Stomach (tissue), 9 donors: ENCODE results near the gene GREB1. TPM values are rescaled to one million over a fixed set of nuclear protein-coding genes. Genes with fewer than 3 reads are reported as not detected.

Source experiments
- DNase-seq, 2 donors: peaks; one replicate each; pipeline versions ENCODE4 v3.0.0 to v3.0.0-alpha.2; 2013 to 2019
- H3K27ac ChIP-seq, 5 donors: fragments of 200-600 bp in 4 of 5; sonication (generic) in 4 of 5; one replicate each; pipeline ENCODE4 v1.5.1; 2013 to 2019; ENCODE audit warnings: mild to moderate bottlenecking in 1 of 5, moderate library complexity in 1 of 5
- H3K27me3 ChIP-seq, 3 donors: fragments of 200-600 bp; sonication (generic); one replicate each; pipeline ENCODE4 v1.5.1; 2017 to 2019; ENCODE audit warnings: mixed run types in 1 of 3
- H3K36me3 ChIP-seq, 4 donors: fragments of 200-600 bp; sonication (generic); 1 replicate in 3 of 4; 2 replicates in 1 of 4; pipeline ENCODE4 v1.5.1; 2016 to 2019
- H3K4me1 ChIP-seq, 4 donors: fragments of 200-600 bp; sonication (generic); one replicate each; pipeline ENCODE4 v1.5.1; 2016 to 2019
- H3K4me3 ChIP-seq, 4 donors: fragments of 200-600 bp; sonication (generic) in 3 of 4; one replicate each; pipeline ENCODE4 v1.5.1; 2016 to 2019; ENCODE audit warnings: mild to moderate bottlenecking in 1 of 4
- H3K9me3 ChIP-seq, 4 donors: fragments of 200-600 bp; sonication (generic); one replicate each; pipeline ENCODE4 v1.5.1; 2016 to 2019
- EP300 ChIP-seq: sonication (generic); formaldehyde crosslinking; IDR thresholded peaks from one replicate; pipeline ENCODE4 v1.6.1; 2017; ENCODE audit warnings: antibody characterized with exemption
- POLR2A ChIP-seq, 4 donors: fragments of 450-650 bp; IDR thresholded peaks; one replicate each; pipeline ENCODE4 v1.6.1; 2016; ENCODE audit warnings: antibody characterized with exemption in 4 of 4, control low read depth in 2 of 4, mild to moderate bottlenecking in 1 of 4, moderate library complexity in 1 of 4
- POLR2AphosphoS5 ChIP-seq, 3 donors: sonication (generic); formaldehyde crosslinking; IDR thresholded peaks; one replicate each; pipeline ENCODE4 v1.6.1; 2016; ENCODE audit warnings: antibody characterized with exemption in 3 of 3
- WGBS, 5 donors: extraction: QIAGEN DNeasy Blood & Tissue Kit in 3 of 5; methylation state at CpG; one replicate each; pipeline versions ENCODE4 v1.1.5 to v1.1.7; 2013 to 2018; 5-methylcytosine and 5-hydroxymethylcytosine counted together
- intact Hi-C: fragments of 100-400 bp; cut with DNase I; formaldehyde crosslinking; loops from one replicate; pipeline ENCODE4 v1.15.1; 2023; ENCODE audit warnings: low total_unique reads
- polyA plus RNA-seq, 3 donors: library from polyadenylated mRNA; stranded (reverse); fragments of 200-250 nt; gene quantifications; one replicate each; pipeline ENCODE4 v1.2.3, GENCODE V29; 2013
- total RNA-seq, 5 donors: library from RNA; depleted of rRNA; stranded (reverse); fragments of >200 nt; gene quantifications; one replicate each; pipeline versions ENCODE4 v1.1.0 to v1.2.3, GENCODE V29; 2014 to 2016
- TF ChIP-seq, protein P1 (sequence below), 7 experiments: fragments of 450-650 bp in 4 of 7; fragments of 200-600 bp in 3 of 7; sonication (generic) in 3 of 7; IDR thresholded peaks; one replicate each; pipeline ENCODE4 v1.5.1; 2016 to 2019; ENCODE audit warnings: antibody characterized with exemption in 7 of 7, control low read depth in 2 of 7, mild to moderate bottlenecking in 1 of 7
- donor health status: healthy with polysubstance abuse.
- donor health status: Bipolar disorder and iron deficiency.
- donor health status: healthy.

GREB1 gene
- total and polyA plus RNA-seq, 8 donors: 0.88 to 37.9 (median 3.6) TPM

DNA sequence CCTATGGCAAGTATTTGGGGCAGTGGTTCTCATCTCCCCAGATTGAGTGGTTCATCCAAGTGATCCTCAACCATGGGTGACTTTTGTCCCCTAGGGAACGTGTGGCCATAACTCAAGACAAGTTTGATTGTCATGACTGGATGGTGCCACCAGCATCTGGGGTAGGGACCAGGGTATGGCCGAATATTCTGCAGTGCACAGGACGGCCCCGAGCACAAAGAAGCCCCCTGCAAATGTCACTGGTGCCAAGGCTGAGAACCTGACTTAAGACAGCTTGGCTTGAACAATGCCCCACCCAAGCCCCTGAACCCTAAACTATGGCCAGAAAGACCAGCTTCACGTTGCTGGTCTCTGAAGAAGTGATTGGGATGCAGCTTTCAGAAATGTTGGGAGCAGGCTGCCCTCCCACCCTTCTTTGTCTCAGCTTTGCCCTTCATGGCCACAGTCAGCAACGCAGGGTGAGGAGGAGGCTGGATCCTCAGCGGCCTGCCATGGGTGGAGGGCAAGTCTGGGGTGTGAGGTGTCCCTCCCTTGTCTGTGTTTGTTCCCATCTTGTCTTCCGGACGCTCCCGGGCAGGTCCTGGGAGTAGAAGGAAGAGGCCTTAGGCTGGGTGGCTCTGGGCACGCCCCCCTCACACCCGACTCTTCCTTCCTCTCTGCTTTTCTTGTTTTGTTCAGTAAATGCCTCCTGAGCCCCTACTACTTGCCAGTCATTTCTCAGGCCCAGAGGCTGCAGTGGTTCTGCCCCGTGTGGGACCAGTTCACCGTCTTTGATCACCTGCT lies 43.4 kb downstream of the GREB1 start:
- 81 to 85% (median 82%) methylated on average over 12 to 14 of the region's 14 CpGs for WGBS, 5 donors
- Histone ChIP-seq H3K36me3 (no peaks in the 10 kb centered on the region), H3K4me1 (peaks cover 0 to 20% (median 4%) of the 10 kb centered on the region in 4 donors), H3K4me3 (no peak overlapping the region), H3K27ac (no peak overlapping the region), H3K27me3 (no peaks in the 10 kb centered on the region), H3K9me3 (no peaks in the 10 kb centered on the region)
- intact Hi-C loops: no loop called here
- no peak for DNase-seq
- TF ChIP-seq POLR2AphosphoS5 (IDR thresholded peaks at IDR 0.05) (no peak), POLR2A (IDR thresholded peaks at IDR 0.05) (no peak), EP300 (no peak)
- TF ChIP-seq, protein P1, sequence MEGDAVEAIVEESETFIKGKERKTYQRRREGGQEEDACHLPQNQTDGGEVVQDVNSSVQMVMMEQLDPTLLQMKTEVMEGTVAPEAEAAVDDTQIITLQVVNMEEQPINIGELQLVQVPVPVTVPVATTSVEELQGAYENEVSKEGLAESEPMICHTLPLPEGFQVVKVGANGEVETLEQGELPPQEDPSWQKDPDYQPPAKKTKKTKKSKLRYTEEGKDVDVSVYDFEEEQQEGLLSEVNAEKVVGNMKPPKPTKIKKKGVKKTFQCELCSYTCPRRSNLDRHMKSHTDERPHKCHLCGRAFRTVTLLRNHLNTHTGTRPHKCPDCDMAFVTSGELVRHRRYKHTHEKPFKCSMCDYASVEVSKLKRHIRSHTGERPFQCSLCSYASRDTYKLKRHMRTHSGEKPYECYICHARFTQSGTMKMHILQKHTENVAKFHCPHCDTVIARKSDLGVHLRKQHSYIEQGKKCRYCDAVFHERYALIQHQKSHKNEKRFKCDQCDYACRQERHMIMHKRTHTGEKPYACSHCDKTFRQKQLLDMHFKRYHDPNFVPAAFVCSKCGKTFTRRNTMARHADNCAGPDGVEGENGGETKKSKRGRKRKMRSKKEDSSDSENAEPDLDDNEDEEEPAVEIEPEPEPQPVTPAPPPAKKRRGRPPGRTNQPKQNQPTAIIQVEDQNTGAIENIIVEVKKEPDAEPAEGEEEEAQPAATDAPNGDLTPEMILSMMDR (IDR thresholded peaks at IDR 0.05): no peak

DNA sequence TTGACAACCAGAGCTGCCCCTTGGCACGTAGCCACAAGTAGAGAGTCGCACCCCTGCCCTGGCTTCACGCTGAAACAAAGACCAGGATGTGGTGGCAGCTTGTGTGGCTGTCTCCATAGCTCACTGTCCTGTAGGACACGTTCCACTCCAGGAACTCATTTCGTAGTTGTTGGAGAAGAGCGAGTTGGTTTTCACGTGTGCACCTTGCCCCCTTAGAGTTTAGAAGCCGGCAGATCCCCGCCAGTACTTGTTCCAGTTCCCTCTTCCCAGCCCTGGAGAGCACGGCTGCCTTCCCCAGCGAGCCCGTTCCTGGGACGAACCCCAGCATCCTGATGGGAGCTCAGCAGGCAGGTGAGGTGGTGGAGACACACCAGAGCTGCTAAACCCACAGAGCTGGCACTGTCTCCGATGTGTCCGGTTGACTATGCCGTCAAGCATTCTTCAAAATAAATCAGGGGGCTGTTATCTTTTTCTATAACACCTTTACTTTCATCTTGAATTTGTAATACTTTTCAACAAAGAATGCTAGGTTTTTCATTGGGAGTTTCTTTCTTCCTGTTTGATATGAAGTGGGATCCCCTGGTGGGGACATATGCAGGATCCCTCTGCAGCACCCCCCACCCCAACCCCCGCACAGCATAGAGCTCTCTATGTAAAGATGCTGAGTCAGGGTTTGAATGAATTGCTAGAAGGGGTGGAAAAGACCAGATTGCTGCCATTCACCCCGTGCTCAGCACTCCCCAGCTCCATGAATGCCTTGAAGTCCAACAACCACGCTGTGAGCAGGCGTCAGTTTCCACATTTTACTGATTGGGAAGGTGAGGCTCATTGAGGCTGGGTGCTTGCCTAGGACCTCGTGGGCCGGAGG lies 44.5 kb downstream of the GREB1 start:
- Histone ChIP-seq H3K36me3 (no peaks in the 10 kb centered on the region), H3K4me1 (peaks cover 0 to 26% (median 10%) of the 10 kb centered on the region in 4 donors), H3K4me3 (no peak overlapping the region), H3K27me3 (no peaks in the 10 kb centered on the region), H3K27ac (no peak overlapping the region), H3K9me3 (no peaks in the 10 kb centered on the region)
- intact Hi-C loops: no loop called here
- TF ChIP-seq, protein P1 (IDR thresholded peaks at IDR 0.05): no peak
- TF ChIP-seq POLR2AphosphoS5 (IDR thresholded peaks at IDR 0.05): no peak
- TF ChIP-seq POLR2A (IDR thresholded peaks at IDR 0.05): no peak
- no peak for TF ChIP-seq EP300
- WGBS, 5 donors: 79 to 89% (median 82%) methylated on average over 22 of the region's 22 CpGs
- no peak for DNase-seq

DNA sequence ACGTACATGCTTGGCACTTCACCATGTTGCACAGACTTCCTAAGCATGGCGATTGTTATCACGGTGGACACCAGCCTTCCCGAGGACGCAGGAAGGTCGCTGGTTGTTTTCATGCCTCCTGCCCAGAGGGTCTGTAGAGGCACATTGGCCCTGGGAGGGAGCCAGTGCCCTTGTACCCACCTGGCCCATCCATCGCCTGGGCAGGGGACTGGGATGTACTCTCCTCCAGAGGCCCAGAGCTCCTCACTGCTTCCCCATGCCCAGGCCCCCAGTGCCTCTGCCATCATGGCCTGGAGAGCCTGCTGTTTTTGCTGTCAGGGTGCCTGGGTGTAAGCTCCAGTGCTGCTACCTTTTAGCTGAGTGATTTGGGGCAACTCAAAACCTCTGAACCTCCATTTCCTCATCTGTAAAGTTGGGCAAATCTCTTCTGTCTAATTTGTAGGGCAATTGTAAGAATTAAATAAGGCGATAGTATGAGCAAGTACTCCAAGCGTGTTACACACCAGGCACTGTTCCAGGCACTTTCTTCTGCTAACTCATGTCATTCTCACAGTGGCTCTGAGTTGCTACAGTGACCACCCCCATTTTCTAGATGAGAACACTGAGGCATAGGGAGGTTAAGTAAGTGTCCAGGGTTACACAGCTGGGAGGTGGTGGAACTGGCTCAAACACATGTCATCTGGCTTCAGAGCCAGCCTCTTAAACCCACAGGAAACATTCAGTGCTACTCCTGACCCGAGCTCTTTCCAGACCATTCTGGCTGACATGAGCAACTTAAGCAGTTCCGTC lies 45.3 kb downstream of the GREB1 start:
- intact Hi-C loops: no loop called here
- H3K4me3 ChIP-seq: no peak overlapping the region
- DNase-seq: no peak
- TF ChIP-seq EP300 (no peak), POLR2A (IDR thresholded peaks at IDR 0.05) (no peak), POLR2AphosphoS5 (IDR thresholded peaks at IDR 0.05) (no peak)
- TF ChIP-seq, protein P1 (IDR thresholded peaks at IDR 0.05): no peak
- peaks cover 0 to 26% (median 15%) of the 10 kb centered on the region in 4 donors for H3K4me1 ChIP-seq
- H3K36me3 ChIP-seq: no peaks in the 10 kb centered on the region
- WGBS, 5 donors: 86 to 98% (median 90%) methylated on average over 11 of the region's 11 CpGs
- H3K27me3 ChIP-seq: no peaks in the 10 kb centered on the region
- H3K27ac ChIP-seq: no peak overlapping the region
- H3K9me3 ChIP-seq: no peaks in the 10 kb centered on the region
